Hepatocyte (in vitro differentiated cells): ENCODE measurements around the gene MUC5AC. TPM values are rescaled to one million over a fixed set of nuclear protein-coding genes. Genes with fewer than 3 reads are reported as not detected.
"Not testable (repeated sequence)": the region's sequence is repeated elsewhere in the genome, so short reads cannot be mapped to it uniquely, and the experiment has no call there.

Source experiments
- DNase-seq: peaks from one replicate; pipeline ENCODE4 v3.0.0-alpha.2; 2016; ENCODE audit warnings: low spot score
- H2AFZ ChIP-seq: fragments of 200-600 bp; sonication (generic); 2 replicates; pipeline ENCODE4 v1.6.0; 2016; ENCODE audit warnings: antibody characterized with exemption, mild to moderate bottlenecking
- H3K27ac ChIP-seq: fragments of 200-600 bp; sonication (generic); 2 replicates; pipeline ENCODE4 v1.5.1; 2016; ENCODE audit warnings: mild to moderate bottlenecking
- H3K27me3 ChIP-seq: fragments of 200-600 bp; sonication (generic); 2 replicates; pipeline ENCODE4 v1.6.1; 2016
- H3K36me3 ChIP-seq: fragments of 200-600 bp; sonication (generic); replicated peaks from 2 replicates; pipeline ENCODE4 v1.5.1; 2016; ENCODE audit warnings: low read depth; ENCODE audit not compliant: insufficient read depth
- H3K4me1 ChIP-seq: fragments of 200-600 bp; sonication (generic); 2 replicates; pipeline ENCODE4 v1.5.1; 2016; ENCODE audit warnings: mild to moderate bottlenecking, moderate library complexity; ENCODE audit not compliant: insufficient read depth
- H3K4me2 ChIP-seq: fragments of 200-600 bp; sonication (generic); 2 replicates; pipeline ENCODE4 v1.6.0; 2016
- H3K4me3 ChIP-seq: fragments of 200-600 bp; sonication (generic); 2 replicates; pipeline ENCODE4 v1.5.1; 2016; ENCODE audit warnings: mild to moderate bottlenecking
- H3K79me2 ChIP-seq: fragments of 200-600 bp; sonication (generic); 2 replicates; pipeline ENCODE4 v1.6.0; 2017; ENCODE audit warnings: mild to moderate bottlenecking
- H3K9me2 ChIP-seq: fragments of 200-600 bp; sonication (generic); replicated peaks from 2 replicates; pipeline ENCODE4 v1.6.0; 2017; ENCODE audit warnings: mild to moderate bottlenecking; ENCODE audit not compliant: insufficient read depth
- H3K9me3 ChIP-seq: fragments of 200-600 bp; sonication (generic); 2 replicates; pipeline ENCODE4 v1.5.1; 2016; ENCODE audit warnings: low read depth, mild to moderate bottlenecking
- H4K20me1 ChIP-seq: fragments of 200-600 bp; sonication (generic); 2 replicates; pipeline ENCODE4 v1.6.0; 2016; ENCODE audit warnings: mild to moderate bottlenecking; ENCODE audit not compliant: insufficient read depth, poor library complexity, severe bottlenecking
- EZH2 ChIP-seq: fragments of 200-600 bp; sonication (generic); IDR thresholded peaks from 2 replicates; pipeline ENCODE4 v1.6.1; 2016; ENCODE audit warnings: antibody characterized with exemption, mild to moderate bottlenecking, borderline replicate concordance
- EZH2phosphoT487 ChIP-seq: fragments of 200-600 bp; sonication (generic); IDR thresholded peaks from one replicate; pipeline ENCODE4 v1.6.1; 2018; ENCODE audit warnings: antibody characterized with exemption, mild to moderate bottlenecking, low read depth, moderate library complexity; ENCODE audit not compliant: unreplicated experiment, severe bottlenecking
- WGBS: methylation state at CpG from one replicate; pipeline ENCODE4 v1.1.6; 2016; ENCODE audit warnings: low lambda C conversion rate; ENCODE audit errors: missing lambda C conversion rate; 5-methylcytosine and 5-hydroxymethylcytosine counted together
- polyA plus RNA-seq: library from polyadenylated mRNA; unstranded; fragments of >200 nt; fragmentation: Nextera tagmentation; extraction: Ambion mirVana; gene quantifications from 2 replicates; pipeline ENCODE4 v1.2.1, GENCODE V29; 2016
- total RNA-seq: library from RNA; depleted of rRNA; stranded (reverse); fragments of >200 nt; gene quantifications from 2 replicates; pipeline ENCODE4 v1.2.3, GENCODE V29; 2014
- TF ChIP-seq, protein P1 (sequence below): fragments of 200-600 bp; sonication (generic); IDR thresholded peaks from 2 replicates; pipeline ENCODE4 v1.5.1; 2016; ENCODE audit warnings: antibody characterized with exemption, mild to moderate bottlenecking; ENCODE audit not compliant: poor library complexity

The MUC5AC gene
- total and polyA plus RNA-seq, 2 experiments from 2014 or later = 0.07 to 0.08 TPM

DNA sequence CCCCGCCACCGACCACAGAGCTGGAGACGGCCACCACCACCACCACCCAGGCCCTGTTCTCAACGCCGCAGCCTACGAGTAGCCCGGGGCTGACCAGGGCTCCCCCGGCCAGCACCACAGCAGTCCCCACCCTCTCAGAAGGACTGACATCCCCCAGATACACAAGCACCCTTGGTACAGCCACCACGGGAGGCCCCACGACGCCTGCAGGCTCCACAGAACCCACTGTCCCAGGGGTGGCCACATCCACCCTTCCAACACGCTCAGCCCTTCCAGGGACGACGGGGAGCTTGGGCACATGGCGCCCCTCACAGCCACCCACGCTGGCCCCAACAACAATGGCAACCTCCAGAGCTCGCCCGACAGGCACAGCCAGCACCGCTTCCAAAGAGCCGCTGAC, 84.0 kb downstream of the MUC5AC start:
- 96% methylated on average over 20 of the region's 20 CpGs for WGBS
- Histone ChIP-seq H3K9me2 (no peaks in the 10 kb centered on the region), H2AFZ (no peak overlapping the region), H3K79me2 (no peaks in the 10 kb centered on the region), H3K9me3 (no peaks in the 10 kb centered on the region), H3K4me3 (no peak overlapping the region), H3K27ac (no peak overlapping the region), H3K4me2 (no peak overlapping the region), H3K27me3 (no peaks in the 10 kb centered on the region), H3K36me3 (no peaks in the 10 kb centered on the region), H4K20me1 (no peaks in the 10 kb centered on the region), H3K4me1 (no peaks in the 10 kb centered on the region)
- TF ChIP-seq, protein P1, sequence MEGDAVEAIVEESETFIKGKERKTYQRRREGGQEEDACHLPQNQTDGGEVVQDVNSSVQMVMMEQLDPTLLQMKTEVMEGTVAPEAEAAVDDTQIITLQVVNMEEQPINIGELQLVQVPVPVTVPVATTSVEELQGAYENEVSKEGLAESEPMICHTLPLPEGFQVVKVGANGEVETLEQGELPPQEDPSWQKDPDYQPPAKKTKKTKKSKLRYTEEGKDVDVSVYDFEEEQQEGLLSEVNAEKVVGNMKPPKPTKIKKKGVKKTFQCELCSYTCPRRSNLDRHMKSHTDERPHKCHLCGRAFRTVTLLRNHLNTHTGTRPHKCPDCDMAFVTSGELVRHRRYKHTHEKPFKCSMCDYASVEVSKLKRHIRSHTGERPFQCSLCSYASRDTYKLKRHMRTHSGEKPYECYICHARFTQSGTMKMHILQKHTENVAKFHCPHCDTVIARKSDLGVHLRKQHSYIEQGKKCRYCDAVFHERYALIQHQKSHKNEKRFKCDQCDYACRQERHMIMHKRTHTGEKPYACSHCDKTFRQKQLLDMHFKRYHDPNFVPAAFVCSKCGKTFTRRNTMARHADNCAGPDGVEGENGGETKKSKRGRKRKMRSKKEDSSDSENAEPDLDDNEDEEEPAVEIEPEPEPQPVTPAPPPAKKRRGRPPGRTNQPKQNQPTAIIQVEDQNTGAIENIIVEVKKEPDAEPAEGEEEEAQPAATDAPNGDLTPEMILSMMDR = no peak
- TF ChIP-seq EZH2phosphoT487 (no peak), EZH2 (no peak)
- DNase-seq = no peak

DNA sequence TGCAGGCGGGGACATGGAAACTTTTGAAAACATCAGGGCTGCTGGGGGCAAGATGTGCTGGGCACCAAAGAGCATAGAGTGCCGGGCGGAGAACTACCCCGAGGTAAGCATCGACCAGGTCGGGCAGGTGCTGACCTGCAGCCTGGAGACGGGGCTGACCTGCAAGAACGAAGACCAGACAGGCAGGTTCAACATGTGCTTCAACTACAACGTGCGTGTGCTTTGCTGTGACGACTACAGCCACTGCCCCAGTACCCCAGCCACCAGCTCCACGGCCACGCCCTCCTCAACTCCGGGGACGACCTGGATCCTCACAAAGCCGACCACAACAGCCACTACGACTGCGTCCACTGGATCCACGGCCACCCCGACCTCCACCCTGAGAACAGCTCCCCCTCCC, 84.5 kb downstream of the MUC5AC start:
- no peak overlapping the region for H3K4me3 ChIP-seq
- H3K27me3 ChIP-seq = no peaks in the 10 kb centered on the region
- H3K4me1 ChIP-seq = no peaks in the 10 kb centered on the region
- H3K27ac ChIP-seq = no peak overlapping the region
- DNase-seq = no peak
- no peaks in the 10 kb centered on the region for H3K36me3 ChIP-seq
- H2AFZ ChIP-seq = no peak overlapping the region
- no peaks in the 10 kb centered on the region for H3K79me2 ChIP-seq
- WGBS = 89% methylated on average over 19 of the region's 20 CpGs
- no peaks in the 10 kb centered on the region for H4K20me1 ChIP-seq
- no peaks in the 10 kb centered on the region for H3K9me3 ChIP-seq
- H3K9me2 ChIP-seq = no peaks in the 10 kb centered on the region
- no peak for TF ChIP-seq EZH2phosphoT487
- TF ChIP-seq, protein P1 = no peak
- no peak for TF ChIP-seq EZH2
- no peak overlapping the region for H3K4me2 ChIP-seq

DNA sequence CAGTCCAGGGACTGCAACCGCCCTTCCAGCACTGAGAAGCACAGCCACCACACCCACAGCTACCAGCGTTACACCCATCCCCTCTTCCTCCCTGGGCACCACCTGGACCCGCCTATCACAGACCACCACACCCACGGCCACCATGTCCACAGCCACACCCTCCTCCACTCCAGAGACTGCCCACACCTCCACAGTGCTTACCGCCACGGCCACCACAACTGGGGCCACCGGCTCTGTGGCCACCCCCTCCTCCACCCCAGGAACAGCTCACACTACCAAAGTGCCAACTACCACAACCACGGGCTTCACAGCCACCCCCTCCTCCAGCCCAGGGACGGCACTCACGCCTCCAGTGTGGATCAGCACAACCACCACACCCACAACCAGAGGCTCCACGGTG, 85.0 kb downstream of the MUC5AC start:
- 100% methylated on average over 4 of the region's 11 CpGs for WGBS
- not testable (repeated sequence) for H4K20me1 ChIP-seq, H3K36me3 ChIP-seq, H3K9me2 ChIP-seq, H3K27me3 ChIP-seq, H3K9me3 ChIP-seq, H3K4me3 ChIP-seq, DNase-seq, H3K4me1 ChIP-seq, H3K79me2 ChIP-seq, H2AFZ ChIP-seq, H3K27ac ChIP-seq, H3K4me2 ChIP-seq

DNA sequence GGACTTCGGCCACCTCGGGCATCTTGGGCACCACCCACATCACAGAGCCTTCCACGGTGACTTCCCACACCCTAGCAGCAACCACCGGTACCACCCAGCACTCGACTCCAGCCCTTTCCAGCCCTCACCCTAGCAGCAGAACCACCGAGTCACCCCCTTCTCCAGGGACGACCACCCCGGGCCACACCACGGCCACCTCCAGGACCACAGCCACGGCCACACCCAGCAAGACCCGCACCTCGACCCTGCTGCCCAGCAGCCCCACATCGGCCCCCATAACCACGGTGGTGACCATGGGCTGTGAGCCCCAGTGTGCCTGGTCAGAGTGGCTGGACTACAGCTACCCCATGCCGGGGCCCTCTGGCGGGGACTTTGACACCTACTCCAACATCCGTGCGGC, 85.8 kb downstream of the MUC5AC start:
- not testable (repeated sequence) for H3K9me2 ChIP-seq, H3K9me3 ChIP-seq, H3K4me3 ChIP-seq, H3K4me1 ChIP-seq, H3K4me2 ChIP-seq, DNase-seq, H3K36me3 ChIP-seq, H3K27ac ChIP-seq, H3K79me2 ChIP-seq, H3K27me3 ChIP-seq, H4K20me1 ChIP-seq, H2AFZ ChIP-seq
- 96% methylated on average over 9 of the region's 18 CpGs for WGBS

DNA sequence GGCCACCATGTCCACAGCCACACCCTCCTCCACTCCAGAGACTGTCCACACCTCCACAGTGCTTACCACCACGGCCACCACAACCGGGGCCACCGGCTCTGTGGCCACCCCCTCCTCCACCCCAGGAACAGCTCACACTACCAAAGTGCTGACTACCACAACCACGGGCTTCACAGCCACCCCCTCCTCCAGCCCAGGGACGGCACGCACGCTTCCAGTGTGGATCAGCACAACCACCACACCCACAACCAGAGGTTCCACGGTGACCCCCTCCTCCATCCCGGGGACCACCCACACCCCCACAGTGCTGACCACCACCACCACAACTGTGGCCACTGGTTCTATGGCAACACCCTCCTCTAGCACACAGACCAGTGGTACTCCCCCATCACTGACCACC, 86.8 kb downstream of the MUC5AC start:
- not testable (repeated sequence) for H3K4me2 ChIP-seq, H3K9me2 ChIP-seq, H3K27ac ChIP-seq, H3K4me1 ChIP-seq, H3K36me3 ChIP-seq, H4K20me1 ChIP-seq, DNase-seq, H3K79me2 ChIP-seq, H3K4me3 ChIP-seq, H2AFZ ChIP-seq, H3K27me3 ChIP-seq, H3K9me3 ChIP-seq
- 94% methylated on average over 7 of the region's 9 CpGs for WGBS

GRCh38 chr11:1245717-1246116, 88.0 kb downstream of the MUC5AC start:
- H3K9me2 ChIP-seq, H3K4me2 ChIP-seq, DNase-seq, H3K27ac ChIP-seq, H3K4me1 ChIP-seq, H3K4me3 ChIP-seq, H3K27me3 ChIP-seq, H4K20me1 ChIP-seq, H2AFZ ChIP-seq, H3K9me3 ChIP-seq, H3K36me3 ChIP-seq, H3K79me2 ChIP-seq: not testable (repeated sequence)
- WGBS = 93% methylated on average over 13 of the region's 14 CpGs

- H3K36me3 ChIP-seq, H4K20me1 ChIP-seq, H3K9me2 ChIP-seq, H3K9me3 ChIP-seq, H3K4me2 ChIP-seq, H3K27me3 ChIP-seq, DNase-seq, H2AFZ ChIP-seq, H3K4me3 ChIP-seq, H3K27ac ChIP-seq, H3K79me2 ChIP-seq, H3K4me1 ChIP-seq: not testable (repeated sequence)
- WGBS = 96% methylated on average over 13 of the region's 14 CpGs
Measured at GRCh38 chr11:1246301-1246700, 88.5 kb downstream of the MUC5AC start.
